IPS DF 19.7 (cell line): ENCODE results near the gene RNF187.

ENCODE experiments used
- DNase-seq: peaks from one replicate; pipeline ENCODE4 v3.0.0-alpha.2; 2013; ENCODE audit warnings: low read depth, low spot score

RNF187 gene

GRCh38 chr1:228508840-228509415 lies 21.7 kb downstream of the RNF187 start:
- DNase-seq = no peak

- no peak for DNase-seq
Measured at GRCh38 chr1:228510101-228510802, 23.1 kb downstream of the RNF187 start.

GRCh38 chr1:228510803-228511413 lies 23.7 kb downstream of the RNF187 start:
- DNase-seq = no peak

GRCh38 chr1:228511546-228512445 lies 24.6 kb downstream of the RNF187 start:
- DNase-seq = no peak

- no peak for DNase-seq
Measured at GRCh38 chr1:228512781-228513198, 25.6 kb downstream of the RNF187 start.

- DNase-seq = no peak
Measured at GRCh38 chr1:228513236-228513900, 26.2 kb downstream of the RNF187 start.

GRCh38 chr1:228514421-228514820 lies 27.2 kb downstream of the RNF187 start:
- no peak for DNase-seq

- DNase-seq = no peak
Measured at GRCh38 chr1:228515200-228515834, 28.1 kb downstream of the RNF187 start.

GRCh38 chr1:228517655-228518054 lies 30.5 kb downstream of the RNF187 start:
- no peak for DNase-seq

- DNase-seq = no peak
Measured at GRCh38 chr1:228527596-228527995, 40.4 kb downstream of the RNF187 start.

- no peak for DNase-seq
Measured at GRCh38 chr1:228528612-228529011, 41.4 kb downstream of the RNF187 start.

GRCh38 chr1:228530086-228530758 lies 43.0 kb downstream of the RNF187 start:
- no peak for DNase-seq

GRCh38 chr1:228530951-228531731 lies 44.0 kb downstream of the RNF187 start:
- DNase-seq = no peak

GRCh38 chr1:228538831-228539230 lies 51.6 kb downstream of the RNF187 start:
- no peak for DNase-seq

- DNase-seq = no peak
Measured at GRCh38 chr1:228540161-228540917, 53.2 kb downstream of the RNF187 start.

GRCh38 chr1:228541725-228542124 lies 54.5 kb downstream of the RNF187 start:
- DNase-seq = no peak

- no peak for DNase-seq
Measured at GRCh38 chr1:228542376-228542775, 55.2 kb downstream of the RNF187 start.

- no peak for DNase-seq
Measured at GRCh38 chr1:228542981-228543380, 55.8 kb downstream of the RNF187 start.

GRCh38 chr1:228543396-228543795 lies 56.2 kb downstream of the RNF187 start:
- DNase-seq = no peak
